ENCODE measurements around the gene MKI67.

Gene MKI67

DNA sequence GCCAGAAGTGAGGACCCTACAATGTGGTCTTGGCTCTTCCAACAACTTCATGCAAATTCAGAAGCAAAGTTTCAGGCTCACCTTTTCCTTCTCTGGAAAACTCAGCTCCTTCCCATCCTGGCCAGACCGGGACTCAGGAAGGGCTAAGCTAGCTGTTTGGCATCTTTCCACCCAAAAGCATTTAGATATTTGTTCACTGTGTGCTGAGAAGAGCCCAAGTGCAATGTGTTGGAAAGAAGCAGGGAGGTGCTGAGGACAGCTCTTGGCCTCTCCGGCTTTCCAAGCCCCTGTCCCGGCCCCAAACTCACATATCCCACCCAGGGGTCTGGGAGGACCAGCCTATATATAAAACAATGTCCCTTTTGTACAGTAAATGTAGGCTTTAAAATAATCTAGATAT, 44.5 kb downstream of the MKI67 start:
- DNase-seq: no peak

GRCh38 chr10:128081222-128081621, 45.0 kb downstream of the MKI67 start:
- no peak for DNase-seq

DNA sequence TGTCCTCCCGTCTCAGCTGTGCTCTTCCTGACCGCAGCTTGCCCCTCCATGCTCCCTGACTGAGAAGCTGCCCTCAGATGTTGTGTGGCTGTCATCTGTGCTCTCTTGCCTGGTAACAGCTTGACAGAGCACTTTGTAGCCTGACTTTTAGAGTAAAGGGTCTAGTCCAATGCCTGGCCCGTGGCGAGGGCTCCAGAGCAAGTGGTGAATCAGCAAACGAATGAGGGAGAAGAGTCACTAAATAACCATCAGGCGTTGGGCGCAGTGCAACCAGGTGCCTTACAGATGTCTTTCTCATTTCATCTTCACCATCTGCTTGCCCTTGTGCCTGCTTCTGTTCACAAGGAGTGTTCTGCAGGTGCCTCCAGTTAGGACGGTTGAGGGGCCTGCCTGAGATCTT, 45.6 kb downstream of the MKI67 start:
- no peak for DNase-seq

DNA sequence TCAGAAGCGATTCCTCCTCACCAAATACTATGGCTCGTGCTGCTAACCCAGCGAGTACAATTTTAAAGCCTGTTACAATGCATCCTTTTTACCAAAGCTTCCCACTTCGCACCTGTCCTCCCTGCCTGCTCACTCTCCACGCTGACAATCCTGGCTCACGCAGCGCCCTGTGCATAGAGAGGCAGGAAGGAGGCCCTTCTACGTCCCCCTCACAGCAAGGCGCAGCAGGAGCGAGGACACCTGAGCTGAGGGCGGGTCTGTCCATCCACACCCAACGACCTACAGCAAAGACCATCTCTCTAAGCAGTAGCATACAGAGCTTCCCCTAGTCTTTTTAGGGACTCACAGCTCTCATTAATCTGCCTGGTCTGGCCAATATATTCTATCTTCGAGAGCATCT, 46.0 kb downstream of the MKI67 start:
- DNase-seq: no peak

DNA sequence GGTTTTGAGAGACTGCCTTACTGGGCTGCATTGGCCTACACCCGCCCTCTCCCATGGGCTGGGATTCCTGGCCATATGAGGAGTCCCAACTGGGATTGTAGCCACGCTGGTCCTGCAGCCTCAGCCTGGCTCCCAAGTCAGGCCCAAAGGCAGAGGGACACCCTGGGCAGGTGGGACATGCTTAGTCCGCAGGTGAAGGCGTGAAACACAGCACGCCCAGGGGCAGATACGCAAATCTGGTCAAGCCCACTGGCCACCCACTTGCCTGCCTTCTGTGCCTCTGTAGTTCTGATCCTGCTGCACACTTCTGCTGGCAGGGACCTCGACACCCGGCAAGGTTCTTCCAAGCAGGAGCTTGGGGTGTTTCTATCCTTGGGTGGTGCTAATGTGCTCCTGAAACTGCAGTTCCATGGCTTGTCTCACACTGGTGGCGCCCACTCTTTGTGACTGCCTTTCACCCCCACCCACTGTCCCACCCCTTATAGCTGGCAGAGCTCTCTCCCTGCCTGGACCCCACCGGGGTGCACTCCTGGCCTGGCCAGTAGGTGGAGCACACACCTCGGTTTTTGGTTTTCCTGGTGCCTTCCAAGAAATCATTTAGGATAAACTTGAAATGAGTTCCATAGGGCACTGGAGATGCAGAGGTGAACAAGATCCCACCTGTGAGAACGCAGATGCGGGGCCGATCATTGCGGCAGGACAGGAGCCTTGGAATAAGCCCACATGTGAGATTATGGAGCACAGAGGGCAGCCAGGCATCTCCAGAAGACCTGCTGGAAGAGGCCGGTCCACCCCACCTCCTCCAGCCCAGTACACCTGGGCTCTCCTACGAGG, 47.9 kb downstream of the MKI67 start:
- peak; percentile 56 for DNase-seq

GRCh38 chr10:128077155-128077875, 48.9 kb downstream of the MKI67 start:
- DNase-seq: no peak

- DNase-seq: no peak
Observed at GRCh38 chr10:128074589-128074988, 51.6 kb downstream of the MKI67 start.

DNA sequence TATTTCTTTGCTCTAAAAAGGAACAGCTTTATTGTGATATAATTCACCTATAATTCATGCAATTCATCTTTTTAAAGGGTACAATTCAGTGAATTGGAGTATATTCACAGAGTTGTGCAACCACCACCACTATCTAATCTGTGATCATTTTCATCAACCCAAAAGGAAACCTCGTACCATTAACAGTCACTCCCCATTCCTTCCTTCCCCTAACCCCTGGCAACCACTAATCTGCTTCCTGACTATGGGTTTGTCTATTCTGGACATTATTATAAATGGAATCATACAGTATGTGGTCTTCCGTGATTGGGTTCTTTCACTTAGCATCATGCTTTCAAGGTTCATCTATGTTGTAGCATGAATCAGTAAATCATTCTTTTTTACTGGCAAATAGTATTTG, 52.3 kb downstream of the MKI67 start:
- no peak for DNase-seq

- DNase-seq: no peak
Observed at GRCh38 chr10:128072941-128073645, 53.1 kb downstream of the MKI67 start.

GRCh38 chr10:128072046-128072445, 54.2 kb downstream of the MKI67 start:
- no peak for DNase-seq

- DNase-seq: no peak
Observed at GRCh38 chr10:128071417-128071782, 54.8 kb downstream of the MKI67 start.

- DNase-seq: no peak
Observed at GRCh38 chr10:128070721-128071416, 55.4 kb downstream of the MKI67 start.

DNA sequence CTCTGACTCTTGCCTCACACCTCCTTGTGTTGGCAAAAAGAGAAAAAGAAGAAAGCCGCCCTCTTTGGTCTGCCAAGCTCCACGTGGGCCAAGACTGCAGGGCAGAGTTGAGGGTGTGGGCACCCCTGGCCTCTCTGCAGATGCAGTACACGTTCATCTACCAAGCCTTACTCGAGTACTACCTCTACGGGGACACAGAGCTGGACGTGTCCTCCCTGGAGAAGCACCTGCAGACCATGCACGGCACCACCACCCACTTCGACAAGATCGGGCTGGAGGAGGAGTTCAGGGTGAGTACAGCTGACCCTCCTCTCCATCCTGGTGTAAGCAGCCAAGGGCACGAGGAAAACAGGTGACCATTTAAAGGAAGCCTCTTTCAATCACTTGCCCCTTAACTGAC, 56.1 kb downstream of the MKI67 start:
- no peak for DNase-seq

DNA sequence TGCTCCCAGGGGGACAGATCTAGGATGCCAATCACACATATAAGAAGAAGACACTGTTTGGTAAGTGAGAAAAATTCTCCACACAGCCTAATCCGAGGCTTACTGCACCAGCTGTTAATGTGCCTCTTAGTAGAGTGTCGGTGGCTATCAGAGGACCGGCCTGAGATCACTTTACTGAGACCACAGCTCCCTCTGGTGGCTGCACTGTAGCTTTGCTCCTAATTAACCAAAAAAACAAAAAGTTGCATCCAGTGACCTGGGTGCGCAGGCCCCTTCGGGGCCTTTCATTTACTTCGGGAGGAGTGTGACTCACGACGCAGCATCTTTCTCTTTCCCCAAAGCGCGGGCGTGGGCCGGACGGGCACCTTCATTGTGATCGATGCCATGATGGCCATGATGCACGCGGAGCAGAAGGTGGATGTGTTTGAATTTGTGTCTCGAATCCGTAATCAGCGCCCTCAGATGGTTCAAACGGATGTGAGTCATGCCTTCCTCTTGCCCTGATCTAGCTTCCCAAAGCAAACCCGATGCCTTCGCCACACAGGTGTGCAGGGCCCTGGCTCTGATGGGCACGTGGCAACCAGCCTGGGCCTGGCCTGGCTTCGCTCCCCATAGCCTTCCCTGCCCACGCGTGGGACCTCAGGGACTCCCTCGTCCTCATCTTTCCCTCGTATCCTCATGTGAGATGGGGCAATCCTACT, 56.7 kb downstream of the MKI67 start:
- peak; percentile 81 for DNase-seq

- DNase-seq: no peak
Observed at GRCh38 chr10:128068398-128069285, 57.6 kb downstream of the MKI67 start.

GRCh38 chr10:128067691-128068397, 58.4 kb downstream of the MKI67 start:
- no peak for DNase-seq

DNA sequence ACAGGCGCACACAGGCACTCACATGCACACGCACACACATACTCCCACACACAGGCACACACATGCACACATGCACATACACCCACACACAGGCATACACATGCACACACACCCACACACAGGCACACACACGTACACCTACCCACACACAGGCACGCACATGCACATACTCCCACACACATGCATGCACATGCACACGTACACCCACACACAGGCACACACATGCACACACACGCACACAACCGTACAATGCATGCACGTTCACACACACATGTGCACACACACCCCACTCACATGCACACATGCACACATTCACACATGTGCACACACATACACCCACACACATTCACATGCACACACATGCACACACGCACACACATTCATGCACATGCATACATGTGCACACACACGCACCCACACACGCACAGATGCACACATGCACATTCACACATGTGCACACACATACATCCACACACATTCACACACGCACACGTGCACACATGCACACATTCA, 59.3 kb downstream of the MKI67 start:
- DNase-seq: no peak

GRCh38 chr10:128065881-128066534, 60.2 kb downstream of the MKI67 start:
- no peak for DNase-seq

DNA sequence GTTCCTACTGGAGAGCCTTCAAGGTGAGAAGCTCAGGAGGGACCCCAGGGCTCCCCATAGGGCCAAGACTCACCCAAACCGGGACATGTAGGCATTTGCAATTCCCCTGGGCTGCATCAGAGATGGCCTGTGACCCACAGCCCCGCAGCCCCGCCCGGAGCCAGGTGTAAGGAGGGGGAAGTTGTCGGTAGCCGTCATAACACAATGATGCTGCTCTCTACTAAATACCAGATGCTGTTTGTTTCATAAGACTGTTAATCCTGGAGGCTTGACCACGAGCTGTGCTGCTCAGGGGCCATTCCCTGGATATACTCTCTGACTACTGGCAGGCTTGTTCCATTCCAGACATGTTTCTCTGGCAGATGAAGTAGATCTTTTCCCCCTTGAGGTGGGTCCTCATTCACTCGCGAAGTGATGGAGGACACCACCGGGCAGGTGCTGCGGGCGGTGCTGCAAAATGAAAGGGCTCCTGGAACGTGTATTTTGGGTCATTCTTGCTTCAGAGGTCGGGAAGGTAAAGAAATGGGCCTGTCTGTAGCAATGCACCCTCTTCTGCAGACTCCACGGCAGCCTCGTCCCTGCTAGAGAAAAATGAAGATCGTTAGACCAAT, 61.1 kb downstream of the MKI67 start:
- no peak for DNase-seq
